ENCODE data around the gene VCP.
"Not testable (repeated sequence)": the region's sequence is repeated elsewhere in the genome, so short reads cannot be mapped to it uniquely, and the experiment has no call there.

Gene VCP

GRCh38 chr9:35059438-35059837, 13.0 kb downstream of the VCP start:
- DNase-seq = no peak

- DNase-seq = no peak
Measured at GRCh38 chr9:35057271-35057620, 15.2 kb downstream of the VCP start.

- DNase-seq = no peak
Measured at GRCh38 chr9:35056571-35057270, 15.7 kb downstream of the VCP start.

GRCh38 chr9:35054871-35055644, 17.4 kb downstream of the VCP start:
- no peak for DNase-seq

- no peak for DNase-seq
Measured at GRCh38 chr9:35054185-35054835, 18.1 kb downstream of the VCP start.

GRCh38 chr9:35051069-35051967, 21.1 kb downstream of the VCP start:
- DNase-seq = peak; percentile 28

- DNase-seq = no peak
Measured at GRCh38 chr9:35048511-35048910, 23.9 kb downstream of the VCP start.

- no peak for DNase-seq
Measured at GRCh38 chr9:35044071-35044470, 28.4 kb downstream of the VCP start.

GRCh38 chr9:35042891-35043545, 29.4 kb downstream of the VCP start:
- no peak for DNase-seq

GRCh38 chr9:35042081-35042604, 30.3 kb downstream of the VCP start:
- no peak for DNase-seq

- peak; percentile 21 for DNase-seq
Measured at GRCh38 chr9:35035851-35036701, 36.3 kb downstream of the VCP start.

GRCh38 chr9:35033101-35033500, 39.3 kb downstream of the VCP start:
- no peak for DNase-seq

GRCh38 chr9:35029852-35030251, 42.6 kb downstream of the VCP start:
- no peak for DNase-seq

- no peak for DNase-seq
Measured at GRCh38 chr9:35029241-35029640, 43.2 kb downstream of the VCP start.

GRCh38 chr9:35028341-35028740, 44.1 kb downstream of the VCP start:
- no peak for DNase-seq

GRCh38 chr9:35027860-35028259, 44.6 kb downstream of the VCP start:
- DNase-seq = no peak

- DNase-seq = no peak
Measured at GRCh38 chr9:35027374-35027773, 45.1 kb downstream of the VCP start.

- no peak for DNase-seq
Measured at GRCh38 chr9:35026671-35027070, 45.8 kb downstream of the VCP start.

GRCh38 chr9:35023443-35023842, 49.0 kb downstream of the VCP start:
- DNase-seq = not testable (repeated sequence)

- DNase-seq = no peak
Measured at GRCh38 chr9:35014517-35014916, 57.9 kb downstream of the VCP start.

GRCh38 chr9:35010351-35010958, 62.0 kb downstream of the VCP start:
- DNase-seq = no peak
